Osteoblast (primary cell): ENCODE results near the gene KISS1R. TPM values are rescaled to one million over a fixed set of nuclear protein-coding genes. Genes with fewer than 3 reads are reported as not detected.

Experiments used
- DNase-seq: peaks from one replicate; pipeline ENCODE4 v3.0.0; 2011; ENCODE audit warnings: low spot score, mixed read lengths; ENCODE audit not compliant: insufficient read length; ENCODE audit errors: missing footprints
- H2AFZ ChIP-seq: 2 replicates; pipeline ENCODE4 v1.6.0; 2011; ENCODE audit warnings: mild to moderate bottlenecking, low read length
- H3K27ac ChIP-seq: 2 replicates; pipeline ENCODE4 v1.5.1; 2011; ENCODE audit warnings: mild to moderate bottlenecking, low read depth, low read length, moderate library complexity
- H3K27me3 ChIP-seq: 2 replicates; pipeline ENCODE4 v1.6.0; 2012; ENCODE audit warnings: mild to moderate bottlenecking, control low read depth, inconsistent platforms, low read length, moderate library complexity; ENCODE audit not compliant: insufficient read depth
- H3K36me3 ChIP-seq: 2 replicates; pipeline ENCODE4 v1.5.1; 2011; ENCODE audit warnings: mild to moderate bottlenecking, low read length, control low read depth, moderate library complexity; ENCODE audit not compliant: insufficient read depth
- H3K4me1 ChIP-seq: 2 replicates; pipeline ENCODE4 v1.5.1; 2011; ENCODE audit warnings: mild to moderate bottlenecking, low read length, control low read depth, moderate library complexity; ENCODE audit not compliant: insufficient read depth
- H3K4me2 ChIP-seq: 2 replicates; pipeline ENCODE4 v1.6.0; 2011; ENCODE audit warnings: mild to moderate bottlenecking, low read length; ENCODE audit not compliant: insufficient read depth
- H3K4me3 ChIP-seq: fragments of 200-600 bp; sonication (generic); 3 replicates; pipeline ENCODE4 v1.5.1; 2012; ENCODE audit warnings: mild to moderate bottlenecking, low read length, inconsistent platforms; ENCODE audit not compliant: insufficient read depth
- H3K79me2 ChIP-seq: 2 replicates; pipeline ENCODE4 v1.6.0; 2012; ENCODE audit warnings: mild to moderate bottlenecking, low read length, control low read depth, inconsistent platforms; ENCODE audit not compliant: insufficient read depth
- H3K9me3 ChIP-seq: 2 replicates; pipeline ENCODE4 v1.5.1; 2011; ENCODE audit warnings: low read depth, low read length, control low read depth
- H4K20me1 ChIP-seq: 2 replicates; pipeline ENCODE4 v1.6.0; 2012; ENCODE audit warnings: mild to moderate bottlenecking, low read length, control low read depth; ENCODE audit not compliant: insufficient read depth
- CTCF ChIP-seq: IDR thresholded peaks from 2 replicates; pipeline ENCODE4 v1.5.1; 2011; ENCODE audit warnings: mild to moderate bottlenecking, low read depth, low read length, moderate library complexity; ENCODE audit errors: extremely low read depth
- total RNA-seq: library from RNA; depleted of rRNA; stranded (reverse); fragments of >200 nt; gene quantifications from 2 replicates; pipeline ENCODE4 v1.2.3, GENCODE V29; 2012

Gene KISS1R
- total RNA-seq, 1 donor, result not detected

DNA sequence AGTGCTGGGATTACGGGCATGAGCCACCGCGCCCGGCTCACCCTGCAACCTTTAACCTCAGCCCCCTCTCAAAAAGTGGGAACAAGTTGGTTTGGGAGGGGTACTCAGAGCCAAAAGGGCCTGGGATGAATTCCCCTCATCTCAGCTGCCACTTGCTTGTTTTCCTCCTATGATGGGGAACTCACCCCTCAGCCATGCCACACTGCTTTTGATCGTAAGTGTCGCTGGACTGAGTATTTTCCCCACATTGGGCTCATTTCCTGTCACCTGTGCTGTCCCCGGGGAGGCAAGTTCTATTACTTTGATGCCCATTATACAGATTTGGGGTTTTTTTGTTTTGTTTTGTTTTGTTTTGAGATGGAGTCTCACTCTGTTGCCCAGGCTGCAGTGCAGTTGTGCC lies 10.7 kb upstream of the KISS1R start:
- Histone ChIP-seq H3K36me3 (peaks cover 6% of the 10 kb centered on the region), H3K4me3 (no peak overlapping the region), H3K4me2 (no peak overlapping the region), H3K79me2 (peaks cover 60% of the 10 kb centered on the region), H3K4me1 (peaks cover 4% of the 10 kb centered on the region), H3K27ac (no peak overlapping the region), H3K27me3 (no peaks in the 10 kb centered on the region), H3K9me3 (no peaks in the 10 kb centered on the region), H2AFZ (no peak overlapping the region), H4K20me1 (peaks cover 43% of the 10 kb centered on the region)
- DNase-seq, result no peak
- TF ChIP-seq CTCF, result no peak

GRCh38 chr19:907183-907853 lies 9.8 kb upstream of the KISS1R start:
- no peak overlapping the region for H3K4me3 ChIP-seq
- no peaks in the 10 kb centered on the region for H3K9me3 ChIP-seq
- H3K36me3 ChIP-seq, result no peaks in the 10 kb centered on the region
- no peak overlapping the region for H3K4me2 ChIP-seq
- no peak overlapping the region for H3K27ac ChIP-seq
- H3K79me2 ChIP-seq, result peaks cover 58% of the 10 kb centered on the region
- no peak overlapping the region for H2AFZ ChIP-seq
- peaks cover 37% of the 10 kb centered on the region for H4K20me1 ChIP-seq
- TF ChIP-seq CTCF, result no peak
- peak; percentile 81 for DNase-seq
- no peaks in the 10 kb centered on the region for H3K27me3 ChIP-seq
- H3K4me1 ChIP-seq, result peaks cover 4% of the 10 kb centered on the region

DNA sequence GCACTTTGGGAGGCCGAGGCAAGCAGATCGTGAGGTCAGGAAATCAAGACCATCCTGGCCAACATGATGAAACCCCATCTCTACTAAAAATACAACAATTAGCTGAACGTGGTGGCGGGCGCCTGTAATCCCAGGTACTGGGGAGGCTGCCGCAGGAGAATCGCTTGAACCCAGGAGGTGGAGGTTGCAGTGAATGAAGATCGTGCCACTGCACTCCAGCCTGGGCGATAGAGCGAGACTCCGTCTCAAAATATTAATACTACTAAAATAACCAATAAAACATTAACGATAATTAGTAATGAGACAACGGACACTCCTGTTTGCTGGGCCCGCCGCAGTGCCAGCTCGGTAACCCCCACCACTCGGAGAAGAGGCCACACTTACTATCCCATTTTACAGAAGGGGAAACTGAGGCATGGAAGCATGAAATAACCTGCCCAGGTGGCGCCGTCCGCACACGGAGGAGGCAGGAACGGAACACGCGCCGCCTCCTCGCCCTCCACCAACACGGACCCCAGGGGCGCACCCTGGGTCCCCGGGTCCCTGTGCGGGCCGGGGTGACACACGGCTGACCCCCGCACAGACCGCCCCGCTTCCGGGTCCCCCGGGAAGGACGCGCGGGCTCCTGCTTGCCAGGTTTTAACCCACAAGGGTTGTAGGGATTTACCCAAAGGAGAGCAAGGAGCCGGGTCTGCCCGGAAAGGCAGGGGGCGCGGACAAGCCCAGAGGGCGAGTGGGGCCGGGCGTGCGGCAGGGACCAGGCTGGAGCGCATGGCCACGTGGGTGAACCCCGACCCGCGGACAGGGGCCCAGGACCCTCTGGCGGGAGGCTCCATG lies 5.7 kb upstream of the KISS1R start:
- peaks cover 22% of the 10 kb centered on the region for H4K20me1 ChIP-seq
- no peaks in the 10 kb centered on the region for H3K36me3 ChIP-seq
- peaks cover 42% of the 10 kb centered on the region for H3K79me2 ChIP-seq
- H2AFZ ChIP-seq, result no peak overlapping the region
- no peaks in the 10 kb centered on the region for H3K27me3 ChIP-seq
- H3K27ac ChIP-seq, result no peak overlapping the region
- no peak for TF ChIP-seq CTCF
- H3K4me1 ChIP-seq, result peaks cover 10% of the 10 kb centered on the region
- peak; percentile 86 for DNase-seq
- H3K4me3 ChIP-seq, result peak overlapping the region; percentile 48
- H3K4me2 ChIP-seq, result no peak overlapping the region
- no peaks in the 10 kb centered on the region for H3K9me3 ChIP-seq
